K562 (cell line): ENCODE measurements around the gene CYSRT1. TPM values are rescaled to one million over a fixed set of nuclear protein-coding genes. Genes with fewer than 3 reads are reported as not detected.

Experiments
- ATAC-seq: fragments of 200-7000 bp; cut with Tn5 transposase; 3 replicates; pipeline ENCODE4 v1.9.1; 2020; ENCODE audit warnings: moderate library complexity
- BruUV-seq: library from RNA; stranded (reverse); fragments of 400-500 nt; replicated peaks from 2 replicates; lab custom pipeline; 2021; lab: Mats Ljungman, UMichigan
- CTCF ChIA-PET: fragments of 300-600 bp; formaldehyde crosslinking; extraction: SDS; loops from one replicate; lab custom pipeline; 2021; ENCODE audit warnings: low intra/inter-chr PET ratio; lab: Yijun Ruan, JAX
- POLR2A ChIA-PET: fragments of 300-600, 350-650 bp; sonication (Branson Sonifier 250); formaldehyde crosslinking; extraction: SDS; loops from one replicate; lab custom pipeline; 2021; ENCODE audit warnings: antibody characterized with exemption, inconsistent platforms; lab: Yijun Ruan, JAX
- DNase-seq, 4 experiments: peaks; one replicate each; pipeline versions ENCODE4 v3.0.0 to v3.0.0-alpha.2; 2011 to 2018; ENCODE audit warnings: low spot score in 3 of 4, mixed read lengths in 3 of 4; ENCODE audit errors: extremely low read depth in 1 of 4
- FAIRE-seq: peaks from 2 replicates; lab custom pipeline; 2011; peaks lifted over from hg19 to GRCh38; lab: Jason Lieb, UNC
- H2AFZ ChIP-seq: 2 replicates; pipeline ENCODE4 v1.6.0; 2011; ENCODE audit warnings: low read depth, low read length, control low read depth, inconsistent platforms
- H3K27ac ChIP-seq: fragments of 200-600 bp; 3 replicates; pipeline ENCODE4 v1.8.0; 2011; ENCODE audit warnings: low read depth, mild to moderate bottlenecking, control low read depth, inconsistent platforms, low read length, moderate library complexity, mixed read lengths; ENCODE audit errors: extremely low read depth
- H3K27me3 ChIP-seq, 2 experiments: fragments of 300-600 bp in 1 of 2; 2 replicates in 1 of 2; 3 replicates in 1 of 2; pipeline versions ENCODE4 v1.6.0 to v1.8.0; 2011; ENCODE audit warnings: inconsistent platforms in 2 of 2, low read length in 2 of 2, mild to moderate bottlenecking in 1 of 2, mixed read lengths in 1 of 2, moderate library complexity in 1 of 2; ENCODE audit not compliant: control insufficient read depth in 2 of 2, insufficient read depth in 2 of 2
- H3K36me3 ChIP-seq: fragments of 300-600 bp; 3 replicates; pipeline ENCODE4 v1.8.0; 2011; ENCODE audit warnings: mild to moderate bottlenecking, low read length, inconsistent platforms; ENCODE audit not compliant: control insufficient read depth, insufficient read depth
- H3K4me1 ChIP-seq, 2 experiments: fragments of 200-600 bp in 1 of 2; replicated peaks in 1 of 2; 2 replicates in 1 of 2; 3 replicates in 1 of 2; pipeline versions ENCODE4 v1.5.1 to v1.8.0; 2011; ENCODE audit warnings: inconsistent platforms in 2 of 2, low read length in 2 of 2, mild to moderate bottlenecking in 1 of 2, mixed read lengths in 1 of 2, moderate library complexity in 1 of 2; ENCODE audit not compliant: control insufficient read depth in 2 of 2, insufficient read depth in 2 of 2
- H3K4me2 ChIP-seq: 2 replicates; pipeline ENCODE4 v1.6.1; 2011; ENCODE audit warnings: low read length, control low read depth, inconsistent platforms, mixed read lengths; ENCODE audit not compliant: insufficient read depth
- H3K4me3 ChIP-seq: fragments of 200-600 bp; sonication (generic), shearing (Covaris generic); 2 replicates; pipeline ENCODE4 v1.5.1; 2016; ENCODE audit warnings: control low read depth, inconsistent platforms
- H3K79me2 ChIP-seq: fragments of 200-600 bp; 3 replicates; pipeline ENCODE4 v1.8.0; 2011; ENCODE audit warnings: low read length, inconsistent platforms; ENCODE audit not compliant: control insufficient read depth, insufficient read depth
- H3K9ac ChIP-seq, 2 experiments: 2 replicates each; pipeline versions ENCODE4 v1.6.0 to v1.6.1; 2011; ENCODE audit warnings: low read depth in 2 of 2, low read length in 2 of 2, control low read depth in 1 of 2, inconsistent platforms in 1 of 2, mild to moderate bottlenecking in 1 of 2, mixed read lengths in 1 of 2; ENCODE audit not compliant: insufficient read depth in 1 of 2
- H3K9me1 ChIP-seq: one replicate; pipeline ENCODE4 v1.6.0; 2011; ENCODE audit warnings: inconsistent platforms, mild to moderate bottlenecking, low read length, moderate library complexity; ENCODE audit not compliant: control insufficient read depth, insufficient read depth
- H3K9me3 ChIP-seq: replicated peaks from 2 replicates; pipeline ENCODE4 v1.5.1; 2011; ENCODE audit warnings: low read depth, low read length, inconsistent platforms; ENCODE audit not compliant: control insufficient read depth, insufficient read depth
- H4K20me1 ChIP-seq: replicated peaks from 2 replicates; pipeline ENCODE4 v1.6.1; 2011; ENCODE audit warnings: low read length, inconsistent platforms, mixed read lengths; ENCODE audit not compliant: control insufficient read depth, insufficient read depth
- CHD4 ChIP-seq: fragments of 200-600 bp; sonication (generic); IDR thresholded peaks from 3 replicates; pipeline ENCODE4 v1.6.1; 2012; ENCODE audit warnings: low read depth, mild to moderate bottlenecking, mixed read lengths, low read length, inconsistent platforms; ENCODE audit not compliant: insufficient read depth, insufficient replicate concordance, poor library complexity, severe bottlenecking
- HEY1 ChIP-seq: fragments of 250-450 bp; sonication (Bioruptor Pico); IDR thresholded peaks from 2 replicates; pipeline ENCODE4 v1.5.0; 2020; ENCODE audit warnings: mild to moderate bottlenecking, moderate library complexity, borderline replicate concordance
- MAFK ChIP-seq: IDR thresholded peaks from 2 replicates; pipeline ENCODE4 v1.6.1; 2011; ENCODE audit warnings: low read length, improper control_type of control experiment
- NFIC ChIP-seq: fragments of 450-650 bp; IDR thresholded peaks from 2 replicates; pipeline ENCODE4 v1.6.1; 2017; ENCODE audit warnings: mild to moderate bottlenecking, inconsistent platforms
- POLR2B ChIP-seq: fragments of 450-650 bp; IDR thresholded peaks from 2 replicates; pipeline ENCODE4 v1.6.1; 2018; ENCODE audit warnings: low read depth; ENCODE audit not compliant: partially characterized antibody
- SPI1 ChIP-seq: IDR thresholded peaks from 2 replicates; pipeline ENCODE4 v1.6.1; 2011; ENCODE audit warnings: low read depth, low read length, control low read depth, borderline replicate concordance
- ZBTB7A ChIP-seq: IDR thresholded peaks from 2 replicates; pipeline ENCODE4 v1.6.1; 2011; ENCODE audit warnings: low read depth, mild to moderate bottlenecking, low read length, moderate library complexity, borderline replicate concordance; ENCODE audit not compliant: control insufficient read depth
- WGBS: fragments of 100-300 bp; shearing (Covaris generic); methylation state at CpG from one replicate; pipeline ENCODE4 v1.1.6; 2016; ENCODE audit warnings: low coverage, mixed read lengths; ENCODE audit not compliant: insufficient coverage; ENCODE audit errors: missing lambda C conversion rate; 5-methylcytosine and 5-hydroxymethylcytosine counted together
- in situ Hi-C: fragments of 300-500 bp; cut with MboI; formaldehyde crosslinking; loops from 4 replicates; pipeline ENCODE4 v1.15.0; 2018; ENCODE audit warnings: inconsistent platforms, mixed read lengths
- intact Hi-C: fragments of 100-400 bp; cut with micrococcal nuclease; formaldehyde crosslinking; loops from 2 replicates; pipeline ENCODE4 v1.14.2; 2022
- polyA plus RNA-seq, 8 experiments: library from polyadenylated mRNA; depleted of rRNA in 4 of 8; stranded (reverse) in 5 of 8; unstranded in 3 of 8; fragments of >200 nt; fragmentation: Nextera tagmentation in 2 of 8; fragmentation: Illumina TruSeq in 1 of 8; extraction: Ambion mirVana in 2 of 8; extraction: Trizol in 1 of 8; gene quantifications; 2 replicates each; pipeline versions ENCODE4 v1.2.1 to v1.2.3, GENCODE V29; 2011 to 2014; ENCODE audit warnings: inconsistent platforms in 1 of 8, missing spikeins in 1 of 8
- total RNA-seq, 7 experiments: library from RNA; depleted of rRNA in 6 of 7; stranded (reverse); fragments of >200 nt in 6 of 7; fragmentation: Illumina TruSeq in 2 of 7; extraction: Trizol in 2 of 7; gene quantifications; 2 replicates each; pipeline versions ENCODE4 v1.2.1 to v1.2.3, GENCODE V29; 2011 to 2021; ENCODE audit warnings: low replicate concordance in 1 of 7
- TF ChIP-seq, protein P1 (sequence below): fragments of 450-650 bp; formaldehyde crosslinking; IDR thresholded peaks from 2 replicates; pipeline ENCODE4 v1.4.0; 2022; ENCODE audit warnings: missing genetic modification characterization
- TF ChIP-seq, protein P2 (sequence below): fragments of 450-650 bp; formaldehyde crosslinking; IDR thresholded peaks from 2 replicates; pipeline ENCODE4 v1.4.0; 2022; ENCODE audit warnings: mild to moderate bottlenecking, moderate library complexity

CYSRT1 gene
- total and polyA plus RNA-seq, 9 of the 15 experiments (the other 6 are each of a cell fraction or from before 2014, with no cell fraction given) = 0.04 to 1.4 (median 0.42) TPM; not detected in 3

DNA sequence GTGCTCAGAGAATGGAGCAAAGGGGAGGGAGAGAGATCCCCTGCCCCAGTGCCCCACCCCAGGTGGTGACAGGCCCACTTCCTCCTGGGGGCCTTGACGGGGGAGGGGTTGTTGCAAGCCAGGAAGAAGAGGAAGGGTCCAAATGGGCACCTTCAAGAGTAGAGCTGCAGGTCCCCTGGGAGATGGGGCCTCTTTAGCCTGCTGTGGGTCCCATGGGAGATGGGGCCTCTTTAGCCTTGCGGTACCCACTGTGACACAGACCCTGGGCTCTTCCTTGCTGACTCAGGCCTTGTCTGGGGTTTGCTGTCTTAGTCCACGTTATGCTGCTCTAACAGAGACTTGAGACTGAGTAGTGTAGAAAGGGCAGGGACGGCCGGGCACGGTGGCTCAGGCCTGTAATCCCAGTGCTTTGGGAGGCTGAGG is 43.0 kb downstream of the CYSRT1 start:
- Histone ChIP-seq H4K20me1 (no peaks in the 10 kb centered on the region), H3K27me3 (no peaks in the 10 kb centered on the region), H3K9me3 (no peaks in the 10 kb centered on the region), H3K9me1 (no peaks in the 10 kb centered on the region), H3K79me2 (peaks cover 10% of the 10 kb centered on the region; the same call in 2 of the 3 replicates), H3K4me1 (peaks cover 20 to 66% of the 10 kb centered on the region in 2 experiments), H3K4me3 (no peak overlapping the region), H3K36me3 (peaks cover 80% of the 10 kb centered on the region), H3K4me2 (no peak overlapping the region; the same call in 1 of the 2 replicates), H3K27ac (peak overlapping the region; percentile 71; the same call in 2 of the 3 replicates), H3K9ac (peak overlapping the region in 1 of 2 experiments; percentile 53; a peak in 1 of 4 replicates), H2AFZ (no peak overlapping the region)
- intact Hi-C loops (no loop called here), in situ Hi-C loops (no loop called here)
- CTCF ChIA-PET = no interaction called here
- peak; percentile 50; the same call in 1 of the 2 replicates for TF ChIP-seq SPI1
- TF ChIP-seq NFIC = no peak
- TF ChIP-seq, protein P1, sequence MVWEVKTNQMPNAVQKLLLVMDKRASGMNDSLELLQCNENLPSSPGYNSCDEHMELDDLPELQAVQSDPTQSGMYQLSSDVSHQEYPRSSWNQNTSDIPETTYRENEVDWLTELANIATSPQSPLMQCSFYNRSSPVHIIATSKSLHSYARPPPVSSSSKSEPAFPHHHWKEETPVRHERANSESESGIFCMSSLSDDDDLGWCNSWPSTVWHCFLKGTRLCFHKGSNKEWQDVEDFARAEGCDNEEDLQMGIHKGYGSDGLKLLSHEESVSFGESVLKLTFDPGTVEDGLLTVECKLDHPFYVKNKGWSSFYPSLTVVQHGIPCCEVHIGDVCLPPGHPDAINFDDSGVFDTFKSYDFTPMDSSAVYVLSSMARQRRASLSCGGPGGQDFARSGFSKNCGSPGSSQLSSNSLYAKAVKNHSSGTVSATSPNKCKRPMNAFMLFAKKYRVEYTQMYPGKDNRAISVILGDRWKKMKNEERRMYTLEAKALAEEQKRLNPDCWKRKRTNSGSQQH (CRISPR knock-in tag) = no peak
- no peak for TF ChIP-seq POLR2B
- TF ChIP-seq HEY1 (CRISPR knock-in tag) = no peak
- peak; percentile 37; the same call in 1 of the 2 replicates for TF ChIP-seq MAFK
- TF ChIP-seq, protein P2, sequence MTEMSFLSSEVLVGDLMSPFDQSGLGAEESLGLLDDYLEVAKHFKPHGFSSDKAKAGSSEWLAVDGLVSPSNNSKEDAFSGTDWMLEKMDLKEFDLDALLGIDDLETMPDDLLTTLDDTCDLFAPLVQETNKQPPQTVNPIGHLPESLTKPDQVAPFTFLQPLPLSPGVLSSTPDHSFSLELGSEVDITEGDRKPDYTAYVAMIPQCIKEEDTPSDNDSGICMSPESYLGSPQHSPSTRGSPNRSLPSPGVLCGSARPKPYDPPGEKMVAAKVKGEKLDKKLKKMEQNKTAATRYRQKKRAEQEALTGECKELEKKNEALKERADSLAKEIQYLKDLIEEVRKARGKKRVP (CRISPR knock-in tag) = no peak
- no peak for TF ChIP-seq CHD4
- TF ChIP-seq ZBTB7A = peak; percentile 52; the same call in 1 of the 2 replicates
- ATAC-seq (peak; percentile 70), FAIRE-seq (no peak), DNase-seq (peak in 1 of 4 experiments; percentile 42)
- POLR2A ChIA-PET = interaction anchor here (0.5 to 4.2 kb wide), 5 partner anchors 9 to 34 kb away, joined by 3 to 23 read pairs (median 4); partner anchors contain the start of genes NRARP, TOR4A and TUBB4B
- BruUV-seq = no TSS peak
- WGBS = 70% methylated on average over 4 of the region's 6 CpGs
